H1 (cell line): ENCODE results near the gene SSB. TPM values are rescaled to one million over a fixed set of nuclear protein-coding genes. Genes with fewer than 3 reads are reported as not detected.
"Not testable (repeated sequence)": the region's sequence is repeated elsewhere in the genome, so short reads cannot be mapped to it uniquely, and the experiment has no call there.

Experiments
- CTCF ChIA-PET: fragments of 300-600 bp; sonication (Branson Sonifier 250); formaldehyde crosslinking; loops from one replicate; lab custom pipeline; 2021; ENCODE audit not compliant: partially characterized antibody; lab: Charles Lee
- POLR2A ChIA-PET: fragments of 300-600 bp; sonication (Branson Sonifier 250); formaldehyde crosslinking; loops from one replicate; lab custom pipeline; 2021; ENCODE audit warnings: inconsistent platforms; ENCODE audit not compliant: partially characterized antibody; lab: Charles Lee
- DNase-seq, 2 experiments: peaks; one replicate each; pipeline versions ENCODE4 v3.0.0 to v3.0.0-alpha.2; 2010 to 2022; ENCODE audit warnings: low spot score in 2 of 2, low read depth in 1 of 2, mixed read lengths in 1 of 2
- FAIRE-seq: peaks from 2 replicates; lab custom pipeline; 2011; peaks lifted over from hg19 to GRCh38; lab: Jason Lieb, UNC
- H2AFZ ChIP-seq: 2 replicates; pipeline ENCODE4 v1.8.1; 2012; ENCODE audit warnings: low read length, inconsistent platforms
- H2AK5ac ChIP-seq: 2 replicates; pipeline ENCODE4 v1.6.1; 2013; ENCODE audit warnings: low read depth, low read length
- H2BK120ac ChIP-seq: replicated peaks from 2 replicates; pipeline ENCODE3; 2013; ENCODE audit warnings: low read depth, low read length, inconsistent platforms
- H2BK12ac ChIP-seq: 2 replicates; pipeline ENCODE4 v1.6.1; 2013; ENCODE audit warnings: low read depth, low read length
- H2BK15ac ChIP-seq: 2 replicates; pipeline ENCODE4 v1.6.1; 2013; ENCODE audit warnings: low read length
- H2BK20ac ChIP-seq: 2 replicates; pipeline ENCODE4 v1.6.1; 2013; ENCODE audit warnings: low read length
- H2BK5ac ChIP-seq: 2 replicates; pipeline ENCODE4 v1.6.1; 2013; ENCODE audit warnings: low read depth, low read length
- H3K14ac ChIP-seq: 2 replicates; pipeline ENCODE4 v1.6.1; 2013; ENCODE audit warnings: inconsistent platforms; ENCODE audit not compliant: insufficient read length
- H3K18ac ChIP-seq: 2 replicates; pipeline ENCODE4 v1.6.1; 2013; ENCODE audit warnings: low read length; ENCODE audit errors: extremely low read depth
- H3K23ac ChIP-seq: 2 replicates; pipeline ENCODE4 v1.6.1; 2013; ENCODE audit warnings: inconsistent platforms; ENCODE audit not compliant: insufficient read length
- H3K23me2 ChIP-seq: 2 replicates; pipeline ENCODE4 v1.6.1; 2013; ENCODE audit warnings: low read depth, low read length
- H3K27ac ChIP-seq: 2 replicates; pipeline ENCODE4 v1.6.1; 2011; ENCODE audit warnings: low read depth, low read length, inconsistent platforms
- H3K27me3 ChIP-seq, 4 experiments: replicated peaks in 1 of 4; 1 replicate in 1 of 4; 2 replicates in 3 of 4; pipeline versions ENCODE4 v1.6.1 to v1.8.1; 2011 to 2013; ENCODE audit warnings: low read length in 3 of 4, mild to moderate bottlenecking in 3 of 4, inconsistent platforms in 2 of 4, mixed read lengths in 2 of 4, moderate library complexity in 1 of 4; ENCODE audit not compliant: control insufficient read depth in 3 of 4, insufficient read depth in 3 of 4; ENCODE audit errors: extremely low read depth in 1 of 4
- H3K36me3 ChIP-seq, 4 experiments: 2 replicates each; pipeline versions ENCODE4 v1.6.1 to v1.8.1; 2011 to 2013; ENCODE audit warnings: mild to moderate bottlenecking in 4 of 4, low read length in 3 of 4, moderate library complexity in 2 of 4, control low read depth in 1 of 4, inconsistent platforms in 1 of 4; ENCODE audit not compliant: insufficient read depth in 4 of 4, control insufficient read depth in 2 of 4
- H3K4ac ChIP-seq: replicated peaks from 2 replicates; pipeline ENCODE3; 2013; ENCODE audit warnings: low read length, low read depth, mixed read lengths, inconsistent platforms; ENCODE audit not compliant: insufficient read length
- H3K4me1 ChIP-seq, 4 experiments: replicated peaks in 1 of 4; 1 replicate in 1 of 4; 2 replicates in 3 of 4; pipeline versions ENCODE4 v1.6.1 to v1.8.1; 2011 to 2013; ENCODE audit warnings: low read length in 3 of 4, inconsistent platforms in 2 of 4, mixed read lengths in 1 of 4; ENCODE audit not compliant: insufficient read depth in 4 of 4, control insufficient read depth in 3 of 4
- H3K4me2 ChIP-seq, 2 experiments: 2 replicates each; pipeline versions ENCODE4 v1.6.1 to v1.8.1; 2011 to 2013; ENCODE audit warnings: low read depth in 2 of 2, low read length in 2 of 2, control low read depth in 1 of 2, inconsistent platforms in 1 of 2, mild to moderate bottlenecking in 1 of 2; ENCODE audit not compliant: insufficient read depth in 1 of 2
- H3K4me3 ChIP-seq, 4 experiments: fragments of 200-600, 300-600 bp in 1 of 4; sonication (generic), shearing (Covaris generic), sonication (Bioruptor Twin) in 1 of 4; 2 replicates each; pipeline versions ENCODE4 v1.5.1 to v1.8.1; 2011 to 2016; ENCODE audit warnings: low read length in 4 of 4, low read depth in 3 of 4, control low read depth in 2 of 4, inconsistent platforms in 2 of 4, mild to moderate bottlenecking in 2 of 4, mixed read lengths in 1 of 4, moderate library complexity in 1 of 4; ENCODE audit not compliant: insufficient read depth in 2 of 4; ENCODE audit errors: extremely low read depth in 1 of 4
- H3K56ac ChIP-seq: replicated peaks from 2 replicates; pipeline ENCODE3; 2013; ENCODE audit warnings: low read depth, mild to moderate bottlenecking, mixed read lengths, low read length, inconsistent platforms; ENCODE audit not compliant: insufficient read length
- H3K79me1 ChIP-seq: 2 replicates; pipeline ENCODE4 v1.6.1; 2013; ENCODE audit warnings: low read depth, low read length, control low read depth
- H3K79me2 ChIP-seq, 2 experiments: 2 replicates each; pipeline versions ENCODE4 v1.6.1 to v1.8.1; 2012 to 2013; ENCODE audit warnings: low read length in 2 of 2, mild to moderate bottlenecking in 2 of 2, inconsistent platforms in 1 of 2; ENCODE audit not compliant: insufficient read depth in 2 of 2, control insufficient read depth in 1 of 2
- H3K9ac ChIP-seq, 4 experiments: replicated peaks in 1 of 4; 1 replicate in 1 of 4; 2 replicates in 3 of 4; pipeline versions ENCODE4 v1.6.1 to v1.8.1; 2011 to 2013; ENCODE audit warnings: low read depth in 3 of 4, low read length in 3 of 4, control low read depth in 2 of 4, mild to moderate bottlenecking in 2 of 4, moderate library complexity in 2 of 4, inconsistent platforms in 1 of 4; ENCODE audit errors: extremely low read depth in 1 of 4
- H3K9me3 ChIP-seq, 2 experiments: 2 replicates each; pipeline versions ENCODE4 v1.6.1 to v1.8.1; 2012 to 2013; ENCODE audit warnings: mild to moderate bottlenecking in 2 of 2, moderate library complexity in 2 of 2, control low read depth in 1 of 2, inconsistent platforms in 1 of 2, low read depth in 1 of 2, low read length in 1 of 2, mixed read lengths in 1 of 2; ENCODE audit not compliant: insufficient read depth in 2 of 2
- H4K20me1 ChIP-seq, 2 experiments: replicated peaks in 1 of 2; 2 replicates each; pipeline versions ENCODE3 to v1.8.1; 2011 to 2013; ENCODE audit warnings: inconsistent platforms in 2 of 2, low read length in 2 of 2, mild to moderate bottlenecking in 1 of 2; ENCODE audit not compliant: insufficient read depth in 2 of 2, control insufficient read depth in 1 of 2
- H4K5ac ChIP-seq: 2 replicates; pipeline ENCODE4 v1.6.1; 2013; ENCODE audit warnings: low read length, low read depth, mixed read lengths, inconsistent platforms; ENCODE audit not compliant: insufficient read length
- H4K8ac ChIP-seq: 2 replicates; pipeline ENCODE4 v1.8.0; 2013; ENCODE audit warnings: mild to moderate bottlenecking, moderate library complexity, low read length, inconsistent platforms; ENCODE audit not compliant: insufficient read depth; ENCODE audit errors: extremely low read depth
- H4K91ac ChIP-seq: replicated peaks from 2 replicates; pipeline ENCODE3; 2013; ENCODE audit warnings: low read length, mixed read lengths, inconsistent platforms; ENCODE audit not compliant: insufficient read length
- BRCA1 ChIP-seq: IDR thresholded peaks from 2 replicates; pipeline ENCODE4 v1.6.1; 2012; ENCODE audit warnings: low read depth, low read length, improper control_type of control experiment
- CTBP2 ChIP-seq: IDR thresholded peaks from 2 replicates; pipeline ENCODE4 v1.7.0; 2011; ENCODE audit warnings: borderline replicate concordance, mild to moderate bottlenecking, moderate library complexity, mixed read lengths, low read length; ENCODE audit not compliant: insufficient read depth, insufficient read length
- NANOG ChIP-seq: IDR thresholded peaks from 2 replicates; pipeline ENCODE4 v1.6.1; 2011; ENCODE audit warnings: low read length, low read depth, mild to moderate bottlenecking, inconsistent platforms; ENCODE audit not compliant: insufficient read depth, poor library complexity, severe bottlenecking
- TCF12 ChIP-seq: IDR thresholded peaks from 2 replicates; pipeline ENCODE4 v1.6.1; 2011; ENCODE audit warnings: low read depth, mild to moderate bottlenecking, low read length
- ZNF274 ChIP-seq: IDR thresholded peaks from 2 replicates; pipeline ENCODE4 v1.7.0; 2012; ENCODE audit warnings: low read length, borderline replicate concordance; ENCODE audit errors: extremely low read depth
- WGBS, 2 experiments: shearing (Covaris generic) in 1 of 2; methylation state at CpG; one replicate each; pipeline versions ENCODE4 v1.1.6 to v1.1.7; 2013 to 2015; ENCODE audit warnings: low lambda C conversion rate in 2 of 2, mixed read lengths in 2 of 2, inconsistent platforms in 1 of 2, low coverage in 1 of 2, missing lambda C conversion rate in 1 of 2; ENCODE audit not compliant: insufficient replicate concordance in 2 of 2, insufficient coverage in 1 of 2, insufficient read length in 1 of 2; ENCODE audit errors: extremely low coverage in 1 of 2, missing lambda C conversion rate in 1 of 2; 5-methylcytosine and 5-hydroxymethylcytosine counted together
- polyA plus RNA-seq, 7 experiments: library from polyadenylated mRNA; depleted of rRNA in 3 of 7; stranded (reverse) in 5 of 7; unstranded in 2 of 7; fragments of >200 nt in 5 of 7; fragments of 200-250 nt in 2 of 7; gene quantifications; 1 replicate in 5 of 7; 2 replicates in 1 of 7; 4 replicates in 1 of 7; pipeline versions ENCODE4 v1.2.1 to v1.2.3, GENCODE V29; 2011 to 2013; ENCODE audit warnings: missing spikeins in 2 of 7, mixed read lengths in 2 of 7
- total RNA-seq: library from RNA; stranded (reverse); fragmentation: NEBNext Ultra II Directional; extraction: Animal tissue kit (Norgen Biotek cat#: 25700); gene quantifications from 2 replicates; pipeline ENCODE4 v1.2.1, GENCODE V29; 2021
- TF ChIP-seq, protein P1 (sequence below): IDR thresholded peaks from 2 replicates; pipeline ENCODE4 v1.6.1; 2012; ENCODE audit warnings: inconsistent platforms
- TF ChIP-seq, protein P2 (sequence below): IDR thresholded peaks from 2 replicates; pipeline ENCODE4 v1.6.1; 2011; ENCODE audit warnings: low read depth, mild to moderate bottlenecking, low read length; ENCODE audit not compliant: insufficient read depth

SSB gene
- total and polyA plus RNA-seq, 2 of the 8 experiments (the other 6 are each of a cell fraction or from before 2014, with no cell fraction given): 60.8 to 270 TPM

DNA sequence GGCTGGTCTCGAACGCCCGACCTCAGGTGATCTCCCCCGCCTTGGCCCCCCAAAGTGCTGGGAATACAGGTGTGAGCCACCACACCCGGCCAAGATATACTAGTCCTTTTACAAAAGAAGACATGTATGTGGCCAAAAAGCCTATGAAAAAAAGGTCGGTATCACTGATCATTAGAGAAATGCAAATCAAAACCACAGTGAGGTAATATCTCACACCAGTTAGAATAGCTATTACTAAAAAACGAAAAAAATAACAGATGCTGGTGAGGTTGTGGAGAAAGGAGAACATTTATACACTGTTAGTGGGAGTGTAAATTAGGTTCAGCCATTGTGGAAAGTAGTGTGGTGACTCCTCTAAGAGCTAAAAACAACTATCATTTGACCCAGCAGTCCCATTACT lies 38.7 kb upstream of the SSB start (continued):
- TF ChIP-seq, protein P1, sequence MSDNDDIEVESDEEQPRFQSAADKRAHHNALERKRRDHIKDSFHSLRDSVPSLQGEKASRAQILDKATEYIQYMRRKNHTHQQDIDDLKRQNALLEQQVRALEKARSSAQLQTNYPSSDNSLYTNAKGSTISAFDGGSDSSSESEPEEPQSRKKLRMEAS: no peak
- TF ChIP-seq BRCA1 (no peak), TCF12 (no peak), CTBP2 (no peak), ZNF274 (no peak), NANOG (no peak)
- TF ChIP-seq, protein P2, sequence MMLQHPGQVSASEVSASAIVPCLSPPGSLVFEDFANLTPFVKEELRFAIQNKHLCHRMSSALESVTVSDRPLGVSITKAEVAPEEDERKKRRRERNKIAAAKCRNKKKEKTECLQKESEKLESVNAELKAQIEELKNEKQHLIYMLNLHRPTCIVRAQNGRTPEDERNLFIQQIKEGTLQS: no peak

DNA sequence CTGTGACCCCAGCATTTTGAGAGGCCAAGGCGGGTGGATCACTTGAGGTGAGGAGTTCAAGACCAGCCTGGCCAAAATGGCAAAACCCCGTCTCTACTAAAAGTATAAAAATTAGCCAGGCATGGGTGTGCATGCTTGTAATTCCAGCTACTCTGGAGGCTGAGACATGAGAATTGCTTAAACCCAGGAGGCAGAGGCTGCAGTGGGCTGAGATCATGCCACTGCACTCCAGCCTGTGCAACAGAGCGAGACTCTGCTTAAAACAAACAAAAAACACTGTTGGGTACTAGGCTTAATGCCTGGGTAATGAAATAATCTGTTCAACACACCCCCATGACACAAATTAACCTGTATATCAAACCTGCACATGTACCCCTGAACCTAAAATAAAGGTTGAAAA lies 37.9 kb upstream of the SSB start:
- 86% methylated on average over 3 of the region's 3 CpGs; no CpG with 5 or more reads in 1 of the 2 experiments for WGBS, 2 experiments

More for the DNA sequence above, 37.9 kb upstream of the SSB start:
- H3K9me3 ChIP-seq, FAIRE-seq, H2AFZ ChIP-seq, H2BK5ac ChIP-seq, H2BK12ac ChIP-seq, H4K91ac ChIP-seq, H3K36me3 ChIP-seq, H3K14ac ChIP-seq, H3K4me2 ChIP-seq, H3K9ac ChIP-seq, H2BK120ac ChIP-seq, H2AK5ac ChIP-seq, H3K56ac ChIP-seq, H3K4ac ChIP-seq, CTCF ChIA-PET, H3K4me1 ChIP-seq, H3K79me1 ChIP-seq, H4K20me1 ChIP-seq, H3K23me2 ChIP-seq, H2BK15ac ChIP-seq, H3K4me3 ChIP-seq, H4K8ac ChIP-seq, H3K79me2 ChIP-seq, H3K18ac ChIP-seq, H3K27me3 ChIP-seq, H3K23ac ChIP-seq, H4K5ac ChIP-seq, DNase-seq, H3K27ac ChIP-seq, H2BK20ac ChIP-seq: not testable (repeated sequence)
- POLR2A ChIA-PET: interaction anchor here (1.2 to 1.4 kb wide), 2 partner anchors 27 to 38 kb away, joined by 3 read pairs; partner anchors contain the start of genes KLHL23 and SSB
